PC-9 (cell line): ENCODE results near the gene PLTP. TPM values are rescaled to one million over a fixed set of nuclear protein-coding genes. Genes with fewer than 3 reads are reported as not detected.

ENCODE experiments used
- BruUV-seq: library from RNA; stranded (reverse); fragments of 400-500 nt; replicated peaks from 2 replicates; lab custom pipeline; 2021; lab: Mats Ljungman, UMichigan
- CTCF ChIA-PET: fragments of 300-600 bp; sonication (Branson Sonifier 250); formaldehyde crosslinking; loops from one replicate; lab custom pipeline; 2022; ENCODE audit warnings: antibody characterized with exemption; lab: Charles Lee
- POLR2A ChIA-PET: fragments of 300-600 bp; sonication (Branson Sonifier 250); formaldehyde crosslinking; loops from one replicate; lab custom pipeline; 2022; ENCODE audit warnings: antibody characterized with exemption; ENCODE audit not compliant: unreplicated experiment; lab: Charles Lee
- DNase-seq, 2 experiments: peaks; one replicate each; pipeline versions ENCODE4 v3.0.0 to v3.0.0-alpha.2; 2015 to 2022; ENCODE audit warnings: mixed read lengths in 1 of 2
- H2AFZ ChIP-seq: fragments of 200-600 bp; sonication (generic); 2 replicates; pipeline ENCODE4 v1.8.1; 2017; ENCODE audit warnings: antibody characterized with exemption
- H3F3A ChIP-seq: fragments of 200-600 bp; sonication (generic); 2 replicates; pipeline ENCODE4 v1.8.1; 2017; ENCODE audit warnings: antibody characterized with exemption, mild to moderate bottlenecking, low read depth; ENCODE audit not compliant: insufficient read depth
- H3K27ac ChIP-seq: fragments of 200-600 bp; sonication (generic); 2 replicates; pipeline ENCODE4 v1.6.1; 2016; ENCODE audit warnings: mixed run types
- H3K27me3 ChIP-seq: fragments of 200-600 bp; sonication (generic); 2 replicates; pipeline ENCODE4 v1.6.1; 2016; ENCODE audit warnings: low read depth, mixed run types; ENCODE audit not compliant: insufficient read depth
- H3K36me3 ChIP-seq: fragments of 200-600 bp; sonication (generic); 2 replicates; pipeline ENCODE4 v1.6.1; 2016; ENCODE audit warnings: low read depth, mixed run types
- H3K4me1 ChIP-seq: fragments of 200-600 bp; sonication (generic); replicated peaks from 2 replicates; pipeline ENCODE4 v1.6.1; 2016; ENCODE audit warnings: mixed run types; ENCODE audit not compliant: insufficient read depth
- H3K4me2 ChIP-seq: fragments of 200-600 bp; sonication (generic); 2 replicates; pipeline ENCODE4 v1.6.1; 2017; ENCODE audit warnings: mixed run types
- H3K4me3 ChIP-seq: fragments of 200-600 bp; sonication (generic); 2 replicates; pipeline ENCODE4 v1.6.1; 2016; ENCODE audit warnings: mixed run types
- H3K79me2 ChIP-seq: fragments of 200-600 bp; sonication (generic); 2 replicates; pipeline ENCODE4 v1.6.1; 2017; ENCODE audit warnings: low read depth, mixed run types
- H3K9me2 ChIP-seq: fragments of 200-600 bp; sonication (generic); 2 replicates; pipeline ENCODE4 v1.8.1; 2017; ENCODE audit warnings: mild to moderate bottlenecking; ENCODE audit not compliant: insufficient read depth
- H3K9me3 ChIP-seq: fragments of 200-600 bp; sonication (generic); 2 replicates; pipeline ENCODE4 v1.8.1; 2016; ENCODE audit warnings: low read depth; ENCODE audit not compliant: insufficient read depth
- H4K20me1 ChIP-seq: fragments of 200-600 bp; sonication (generic); 2 replicates; pipeline ENCODE4 v1.8.1; 2017; ENCODE audit not compliant: insufficient read depth
- CTCF ChIP-seq: fragments of 200-600 bp; sonication (generic); conservative IDR thresholded peaks from 2 replicates; pipeline ENCODE4 v1.6.1; 2017; ENCODE audit warnings: mixed run types, antibody characterized with exemption, mild to moderate bottlenecking, moderate library complexity
- EZH2 ChIP-seq: fragments of 200-600 bp; sonication (generic); IDR thresholded peaks from 2 replicates; pipeline ENCODE4 v1.8.0; 2017; ENCODE audit warnings: antibody characterized with exemption, low read depth
- intact Hi-C: fragments of 100-400 bp; cut with micrococcal nuclease; formaldehyde crosslinking; loops from one replicate; pipeline ENCODE4 v1.10.0; 2022; ENCODE audit not compliant: unreplicated experiment
- total RNA-seq: library from RNA; stranded (reverse); gene quantifications from 2 replicates; pipeline ENCODE4 v1.2.3, GENCODE V29; 2021

The PLTP gene
- total RNA-seq, 1 experiment from 2014 or later, result 127 TPM

DNA sequence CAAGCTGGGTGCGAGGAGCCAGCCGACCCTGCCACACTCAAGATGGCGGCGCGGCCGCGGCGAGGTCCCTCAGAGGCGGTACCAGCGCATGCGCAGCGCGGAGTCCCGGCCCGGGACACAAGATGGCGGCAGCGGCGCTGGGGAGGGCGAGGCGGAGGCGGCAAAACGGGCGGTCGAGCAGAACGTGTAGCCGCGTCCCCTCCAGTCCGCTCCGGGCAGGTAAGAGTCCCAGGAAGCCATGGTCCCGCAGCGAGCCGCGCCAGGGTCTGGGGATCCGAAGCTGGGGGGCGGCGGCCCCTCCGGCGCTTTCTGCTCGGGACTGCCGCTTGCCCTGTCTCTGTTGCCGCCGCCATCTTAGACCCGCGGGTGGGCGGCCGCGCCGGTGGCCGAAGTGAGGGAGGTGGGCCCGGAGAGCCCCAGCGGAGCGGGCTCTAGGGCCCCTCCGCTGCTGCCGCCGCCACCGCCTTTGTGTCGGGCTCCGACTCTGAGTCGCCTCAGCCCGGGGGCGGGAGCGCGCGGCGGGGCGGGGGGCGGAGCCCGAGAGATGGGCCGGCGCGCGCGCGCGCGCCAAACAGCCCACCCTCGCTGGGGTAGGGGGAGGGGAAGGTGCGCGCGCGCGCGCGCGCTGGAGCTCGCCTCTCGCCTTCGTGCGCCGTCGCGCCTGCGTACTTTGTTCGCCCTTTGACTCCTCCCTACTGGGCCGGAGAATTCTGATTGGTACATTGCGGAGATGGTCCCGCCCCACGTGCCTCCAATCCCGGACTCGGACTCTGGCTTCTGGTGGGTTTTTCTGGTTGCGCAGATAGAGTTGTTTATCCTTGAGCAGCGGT is 22.8 kb upstream of the PLTP start, which contains the start of gene PCIF1:
PCIF1 (plus strand) TSS at position 98 of the 830 bp plus-strand sequence. CDS start 4,317 bp downstream, outside the sequence.
- Histone ChIP-seq H3F3A (peaks cover 15% of the 10 kb centered on the region), H3K4me3 (peak within 1 kb of the TSS; percentile 73), H4K20me1 (peaks cover 27% of the 10 kb centered on the region), H3K27ac (peak within 1 kb of the TSS; percentile 93), H3K4me1 (peaks cover 11% of the 10 kb centered on the region), H3K9me3 (no peaks in the 10 kb centered on the region), H3K79me2 (peaks cover 39% of the 10 kb centered on the region), H3K4me2 (peak within 1 kb of the TSS; percentile 95), H3K36me3 (peaks cover 10% of the 10 kb centered on the region; the same call in 1 of the 2 replicates), H2AFZ (peak within 1 kb of the TSS; percentile 80), H3K9me2 (no peaks in the 10 kb centered on the region), H3K27me3 (no peaks in the 10 kb centered on the region)
- ChIA-PET CTCF (interaction anchor here (0.6 to 1.0 kb wide), 2 partner anchors 36 to 46 kb away, joined by 5 to 7 read pairs; no protein-coding TSS in a partner anchor), POLR2A (interaction anchor here (0.5 to 1.0 kb wide), 14 partner anchors 12 to 1424 kb away, joined by 3 to 31 read pairs (median 9); partner anchors contain the start of genes DNTTIP1 and WFDC3)
- peak; percentile 88 to 98 for DNase-seq
- intact Hi-C loops, result loop anchor here (1.0 to 2.0 kb wide), 3 partner anchors 24 to 40 kb away; partner anchors contain the start of gene ZNF335
- TF ChIP-seq EZH2 (no peak), CTCF (no peak)
- BruUV-seq, result no TSS peak

GRCh38 chr20:45934046-45934585 is 22.2 kb upstream of the PLTP start:
- intact Hi-C loops, result loop anchor here (1.0 to 2.0 kb wide), 3 partner anchors 23 to 39 kb away; partner anchors contain the start of gene ZNF335
- H3K36me3 ChIP-seq, result peaks cover 7% of the 10 kb centered on the region; the same call in 1 of the 2 replicates
- ChIA-PET POLR2A (interaction anchor here (0.6 to 1.3 kb wide), 6 partner anchors 10 to 518 kb away, joined by 3 to 17 read pairs (median 4); no protein-coding TSS in a partner anchor), CTCF (interaction anchor here (1.1 kb wide), 1 partner anchor 36 kb away, joined by 3 read pairs; no protein-coding TSS in a partner anchor)
- H3F3A ChIP-seq, result peaks cover 15% of the 10 kb centered on the region
- H2AFZ ChIP-seq, result peak overlapping the region; percentile 80
- H3K4me1 ChIP-seq, result peaks cover 11% of the 10 kb centered on the region
- peaks cover 27% of the 10 kb centered on the region for H4K20me1 ChIP-seq
- TF ChIP-seq CTCF (no peak), EZH2 (no peak)
- H3K79me2 ChIP-seq, result peaks cover 39% of the 10 kb centered on the region
- peak overlapping the region; percentile 73 for H3K4me3 ChIP-seq
- peak overlapping the region; percentile 92 for H3K4me2 ChIP-seq
- H3K9me3 ChIP-seq, result no peaks in the 10 kb centered on the region
- H3K9me2 ChIP-seq, result no peaks in the 10 kb centered on the region
- peak in 1 of 2 experiments; percentile 33 for DNase-seq
- peak overlapping the region; percentile 93 for H3K27ac ChIP-seq
- H3K27me3 ChIP-seq, result no peaks in the 10 kb centered on the region
- no TSS peak for BruUV-seq
